GM20000 (cell line): ENCODE results near the gene CDH12.
"Not testable (repeated sequence)": the region's sequence is repeated elsewhere in the genome, so short reads cannot be mapped to it uniquely, and the experiment has no call there.

Source experiments
- DNase-seq: peaks from one replicate; pipeline ENCODE4 v3.0.0; 2012; ENCODE audit warnings: low spot score
- CTCF ChIP-seq: IDR thresholded peaks from 2 replicates; pipeline ENCODE4 v1.5.1; 2012; ENCODE audit warnings: mild to moderate bottlenecking, control low read depth; ENCODE audit errors: extremely low read depth, missing control alignments

The CDH12 gene

DNA sequence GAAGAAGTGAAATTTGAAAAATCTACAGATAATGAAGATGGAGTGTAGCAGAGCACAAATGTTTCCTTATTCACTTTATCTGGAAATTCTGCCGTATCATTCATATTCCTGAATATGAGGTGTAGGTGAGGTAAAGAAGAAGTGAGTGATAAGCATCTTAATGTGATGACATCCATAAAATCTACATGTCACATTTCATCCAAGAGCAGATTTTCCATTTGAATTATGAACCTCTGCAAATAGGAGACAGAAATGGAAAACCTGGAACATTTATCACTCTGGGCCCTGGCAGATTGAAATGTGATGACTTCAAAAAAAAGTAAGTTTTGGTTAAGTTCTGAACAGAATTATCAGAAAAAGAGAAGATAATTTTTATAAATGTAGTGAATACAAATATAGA is 240.2 kb downstream of the CDH12 start:
- TF ChIP-seq CTCF = no peak
- DNase-seq = no peak

GRCh38 chr5:22611327-22611726 is 241.8 kb downstream of the CDH12 start:
- no peak for TF ChIP-seq CTCF
- DNase-seq = no peak

- DNase-seq = not testable (repeated sequence)
Measured at GRCh38 chr5:22607498-22607897, 245.6 kb downstream of the CDH12 start.

- DNase-seq = no peak
- no peak for TF ChIP-seq CTCF
Measured at GRCh38 chr5:22605473-22605872, 247.7 kb downstream of the CDH12 start.

DNA sequence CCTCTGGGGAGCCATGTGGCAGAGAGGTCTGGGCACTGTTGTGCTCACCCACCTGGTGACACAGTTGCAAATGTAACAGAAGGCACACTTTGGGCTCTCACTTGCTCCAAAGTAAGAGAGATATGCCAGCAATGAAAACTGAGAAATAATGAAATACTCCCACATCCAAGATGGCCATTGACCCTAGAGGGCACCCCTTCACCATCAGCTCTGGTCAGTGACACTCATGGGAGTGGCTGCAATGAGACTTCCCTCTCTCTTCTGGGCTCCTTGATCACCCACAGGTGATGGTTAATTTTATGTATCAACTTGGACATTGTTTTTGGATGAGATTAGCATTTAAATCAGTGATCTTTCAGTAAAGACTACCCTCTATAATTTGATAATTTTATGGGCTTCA is 248.4 kb downstream of the CDH12 start:
- TF ChIP-seq CTCF = no peak
- no peak for DNase-seq

- DNase-seq = no peak
- no peak for TF ChIP-seq CTCF
Measured at GRCh38 chr5:22598796-22599195, 254.3 kb downstream of the CDH12 start.

DNA sequence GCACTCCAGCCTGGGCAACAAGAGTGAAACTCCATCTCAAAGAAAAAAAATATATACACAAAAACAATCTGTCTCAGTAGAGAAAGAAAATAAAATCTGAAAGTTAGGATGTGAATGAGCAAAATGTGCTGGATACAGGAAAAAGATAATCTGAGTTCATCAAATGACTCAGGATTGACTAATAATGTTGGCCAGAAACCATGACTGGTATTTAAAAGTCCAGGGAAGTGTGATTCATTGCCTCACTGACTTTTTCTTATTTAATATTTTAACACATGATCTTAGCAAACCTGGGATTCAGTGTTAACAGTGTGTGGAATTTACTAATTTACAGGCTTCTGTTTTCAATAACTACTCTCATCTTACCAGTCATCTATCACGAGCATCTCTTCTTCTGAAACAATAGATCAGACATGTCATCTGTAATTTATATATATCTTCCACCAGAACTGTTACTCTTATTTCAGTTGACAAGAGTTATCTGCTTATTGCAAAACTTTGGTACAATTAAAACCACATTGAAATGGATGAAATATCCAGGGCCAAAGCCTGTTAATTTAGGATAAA is 256.7 kb downstream of the CDH12 start:
- DNase-seq = no peak
- TF ChIP-seq CTCF = no peak

- TF ChIP-seq CTCF = no peak
- DNase-seq = no peak
Measured at GRCh38 chr5:22594491-22594890, 258.7 kb downstream of the CDH12 start.
